Suprapubic skin (tissue), 3 donors: Measurements from ENCODE around the gene DIP2C.

Source experiments
- CTCF ChIP-seq, 2 donors: fragments of 200-600 bp in 1 of 2; fragments of 450-650 bp in 1 of 2; sonication (generic) in 1 of 2; IDR thresholded peaks; one replicate each; pipeline ENCODE4 v1.5.1; 2016 to 2019; ENCODE audit warnings: antibody characterized with exemption in 2 of 2, mild to moderate bottlenecking in 1 of 2, moderate library complexity in 1 of 2
- POLR2A ChIP-seq, 2 donors: fragments of 450-650 bp; IDR thresholded peaks; one replicate each; pipeline ENCODE4 v1.6.1; 2017; ENCODE audit warnings: antibody characterized with exemption in 2 of 2, mild to moderate bottlenecking in 2 of 2, moderate library complexity in 2 of 2

GRCh38 chr10:405648-406047 lies 283.8 kb downstream of the DIP2C start:
- TF ChIP-seq CTCF (IDR thresholded peaks at IDR 0.05) (no peak), POLR2A (IDR thresholded peaks at IDR 0.05) (no peak)
